ENCODE results near the gene ZC3H12D.

ZC3H12D gene

GRCh38 chr6:149484733-149485700 is at the start of gene ZC3H12D:
Gene ZC3H12D (minus strand): TSS chr6:149485014. CDS start chr6:149474543, 10,471 bp downstream.
- TF ChIP-seq CTCF (IDR thresholded peaks at IDR 0.05; ENCODE audit: low read depth, low read length, missing control alignments), result peak; percentile 62
- peak within 1 kb of the TSS; percentile 50 for H3K4me3 ChIP-seq (ENCODE audit: low read depth, low read length)
- DNase-seq (ENCODE audit: low read depth), result no peak

- no peak overlapping the region for H3K4me3 ChIP-seq (ENCODE audit: low read depth, low read length)
- TF ChIP-seq CTCF (IDR thresholded peaks at IDR 0.05; ENCODE audit: low read depth, low read length, missing control alignments), result no peak
- DNase-seq (ENCODE audit: low read depth), result no peak
Observed at GRCh38 chr6:149529650-149530049, 44.8 kb upstream of the ZC3H12D start.

GRCh38 chr6:149515494-149515893 is 30.7 kb upstream of the ZC3H12D start:
- DNase-seq (ENCODE audit: low read depth), result no peak
- H3K4me3 ChIP-seq (ENCODE audit: low read depth, low read length), result no peak overlapping the region
- TF ChIP-seq CTCF (IDR thresholded peaks at IDR 0.05; ENCODE audit: low read depth, low read length, missing control alignments), result no peak

GRCh38 chr6:149513915-149514314 is 29.1 kb upstream of the ZC3H12D start:
- no peak for TF ChIP-seq CTCF (IDR thresholded peaks at IDR 0.05; ENCODE audit: low read depth, low read length, missing control alignments)
- no peak overlapping the region for H3K4me3 ChIP-seq (ENCODE audit: low read depth, low read length)
- DNase-seq (ENCODE audit: low read depth), result no peak

GRCh38 chr6:149510793-149511512 is 26.1 kb upstream of the ZC3H12D start:
- no peak overlapping the region for H3K4me3 ChIP-seq (ENCODE audit: low read depth, low read length)
- no peak for DNase-seq (ENCODE audit: low read depth)
- TF ChIP-seq CTCF (IDR thresholded peaks at IDR 0.05; ENCODE audit: low read depth, low read length, missing control alignments), result no peak

- no peak for DNase-seq (ENCODE audit: low read depth)
- H3K4me3 ChIP-seq (ENCODE audit: low read depth, low read length), result no peak overlapping the region
- no peak for TF ChIP-seq CTCF (IDR thresholded peaks at IDR 0.05; ENCODE audit: low read depth, low read length, missing control alignments)
Observed at GRCh38 chr6:149508485-149508884, 23.7 kb upstream of the ZC3H12D start.
